ENCODE results near the gene NAT8L. TPM values are rescaled to one million over a fixed set of nuclear protein-coding genes. Genes with fewer than 3 reads are reported as not detected.

Gene NAT8L
- total and polyA plus RNA-seq, 2 of the 4 experiments (the other 2 are of a cell fraction): 0.05 TPM; not detected in 1

- ChIA-PET CTCF (no interaction called here), POLR2A (ENCODE audit: unreplicated experiment) (no interaction called here)
- ATAC-seq (ENCODE audit: low read depth) (no peak), DNase-seq (no peak)
- no TSS peak for BruUV-seq (replicated peaks)
- no peak overlapping the region for H3K56ac ChIP-seq (ENCODE audit: extremely low read depth, insufficient read depth, low read length)
- no peak overlapping the region for H4K8ac ChIP-seq (ENCODE audit: low read depth in 2 of 2, low read length in 2 of 2)
- no peak overlapping the region for H4K5ac ChIP-seq (ENCODE audit: low read depth, low read length)
- H3K4me1 ChIP-seq (ENCODE audit: control insufficient read depth, insufficient read depth, low read length): no peaks in the 10 kb centered on the region; the same call in 1 of the 2 replicates
- no peak overlapping the region for H3K9ac ChIP-seq (ENCODE audit: low read depth, low read length)
- H3K14ac ChIP-seq (replicated peaks; ENCODE audit: low read depth, low read length): no peak overlapping the region
- H4K20me1 ChIP-seq (ENCODE audit: insufficient read depth, low read length): no peaks in the 10 kb centered on the region
- H2AK9ac ChIP-seq (replicated peaks; ENCODE audit: low read depth, low read length, poor library complexity): peak overlapping the region; percentile 48
- peaks cover 2% of the 10 kb centered on the region; the same call in 1 of the 2 replicates for H3K36me3 ChIP-seq (ENCODE audit: control insufficient read depth, insufficient read depth, low read length)
- no peak overlapping the region for H4K91ac ChIP-seq (ENCODE audit: insufficient read depth, low read depth, low read length)
- no peak overlapping the region for H3K4ac ChIP-seq (ENCODE audit: low read depth, low read length)
- no peak overlapping the region for H2AK5ac ChIP-seq (ENCODE audit: low read depth, low read length)
- no peak overlapping the region for H2BK5ac ChIP-seq (ENCODE audit: low read depth, low read length, poor library complexity, severe bottlenecking)
- no peak overlapping the region for H3K27ac ChIP-seq (ENCODE audit: insufficient read depth, low read length)
- H2AFZ ChIP-seq (replicated peaks; ENCODE audit: low read length, poor library complexity): no peak overlapping the region
- H3K9me1 ChIP-seq (ENCODE audit: insufficient read depth, low read length): no peaks in the 10 kb centered on the region
- H3K9me3 ChIP-seq (ENCODE audit: control insufficient read depth, insufficient read depth, low read length): no peaks in the 10 kb centered on the region; the same call in 1 of the 2 replicates
- 89% methylated on average over 4 of the region's 8 CpGs; no CpG with 5 or more reads in 1 of the 2 experiments for WGBS, 2 experiments (ENCODE audit: extremely low coverage in 2 of 2, insufficient read length in 1 of 2)
- dilution Hi-C loops (cut with HindIII; ENCODE audit: low sequenced_read_pairs, unreplicated experiment) (no loop called here), in situ Hi-C loops (cut with MboI; ENCODE audit: low sequenced_read_pairs) (no loop called here), intact Hi-C loops (cut with micrococcal nuclease) (no loop called here)
- no peak overlapping the region for H3K23ac ChIP-seq (ENCODE audit: low read depth, low read length)
- H3K4me3 ChIP-seq (ENCODE audit: insufficient read depth, low read depth, low read length): no peak overlapping the region; the same call in 1 of the 2 replicates
- TF ChIP-seq USF2 (IDR thresholded peaks at IDR 0.05; ENCODE audit: low read depth, low read length) (no peak), BHLHE40 (IDR thresholded peaks at IDR 0.05; ENCODE audit: low read depth, low read length) (no peak), MAFK (IDR thresholded peaks at IDR 0.05; ENCODE audit: low read depth, low read length) (no peak), SMC3 (IDR thresholded peaks at IDR 0.05; ENCODE audit: low read depth, low read length) (no peak), ELK1 (IDR thresholded peaks at IDR 0.05; ENCODE audit: borderline replicate concordance, low read depth, low read length) (no peak), RCOR1 (IDR thresholded peaks at IDR 0.05; ENCODE audit: insufficient replicate concordance, low read length) (no peak), CTCF (conservative IDR thresholded peaks at IDR 0.05; ENCODE audit: low read depth, low read length) (no peak), NFE2L2 (IDR thresholded peaks at IDR 0.05; ENCODE audit: low read depth, low read length) (no peak), CHD1 (IDR thresholded peaks at IDR 0.05; ENCODE audit: low read depth, low read length) (no peak), CEBPB (IDR thresholded peaks at IDR 0.05; ENCODE audit: low read depth, low read length) (no peak), RFX5 (IDR thresholded peaks at IDR 0.05; ENCODE audit: low read depth, low read length) (no peak), MAZ (IDR thresholded peaks at IDR 0.05; ENCODE audit: borderline replicate concordance, low read depth, low read length) (no peak)
- 0 out of 4 replicates have a peak, but pooled peaks cover 0 to 7% of the 10 kb centered on the region in 2 experiments for H3K79me1 ChIP-seq (ENCODE audit: low read depth in 1 of 2, low read length in 2 of 2)
- H3K4me2 ChIP-seq (ENCODE audit: low read depth, low read length): peak overlapping the region; percentile 25; the same call in 1 of the 2 replicates
- peaks cover 21% of the 10 kb centered on the region for H3K27me3 ChIP-seq (ENCODE audit: control insufficient read depth, insufficient read depth, low read length)
- H2BK20ac ChIP-seq (ENCODE audit: low read depth, low read length): no peak overlapping the region
- H3K18ac ChIP-seq (ENCODE audit: low read depth, low read length): no peak overlapping the region
- no peak overlapping the region for H2BK15ac ChIP-seq (ENCODE audit: low read depth, low read length)
- H2BK120ac ChIP-seq (ENCODE audit: low read depth, low read length): no peak overlapping the region
Measured at GRCh38 chr4:2042947-2043395, 16.2 kb upstream of the NAT8L start.
